Chondrocyte (in vitro differentiated cells): ENCODE results near the gene CDC42BPB. TPM values are rescaled to one million over a fixed set of nuclear protein-coding genes. Genes with fewer than 3 reads are reported as not detected.
A peak's percentile ranks its signal among the peaks of the same experiment; 100 is the strongest.

Experiments
- DNase-seq: peaks from one replicate; pipeline ENCODE4 v3.0.0; 2021; ENCODE audit warnings: mixed read lengths, low spot score
- H3K27ac Mint-ChIP-seq: one replicate; pipeline ENCODE4 v1.8.0; 2021; ENCODE audit warnings: mild to moderate bottlenecking, moderate library complexity, mixed read lengths; ENCODE audit not compliant: unreplicated experiment
- H3K27me3 Mint-ChIP-seq: 2 replicates; pipeline ENCODE4 v1.8.0; 2021; ENCODE audit warnings: low read depth, mixed read lengths
- H3K36me3 Mint-ChIP-seq: 2 replicates; pipeline ENCODE4 v1.8.0; 2021; ENCODE audit warnings: low read depth, mixed read lengths
- H3K4me1 Mint-ChIP-seq: 2 replicates; pipeline ENCODE4 v1.8.0; 2021; ENCODE audit warnings: low read depth, mild to moderate bottlenecking, mixed read lengths
- H3K4me3 Mint-ChIP-seq: one replicate; pipeline ENCODE4 v1.8.0; 2021; ENCODE audit warnings: mild to moderate bottlenecking, moderate library complexity, mixed read lengths; ENCODE audit not compliant: unreplicated experiment
- H3K9me3 Mint-ChIP-seq: 2 replicates; pipeline ENCODE4 v1.8.0; 2021; ENCODE audit warnings: low read depth, mixed read lengths
- CTCF ChIP-seq: fragments of 200-600 bp; sonication (generic); IDR thresholded peaks from 2 replicates; pipeline ENCODE4 v1.5.0; 2021; ENCODE audit warnings: antibody characterized with exemption, mild to moderate bottlenecking, moderate library complexity
- total RNA-seq: library from RNA; stranded (reverse); gene quantifications from 3 replicates; pipeline ENCODE4 v1.2.1, GENCODE V29; 2021

Gene CDC42BPB
- total RNA-seq, 1 donor from 2014 or later = 106 TPM

GRCh38 chr14:103043257-103044015 lies 13.9 kb downstream of the CDC42BPB start:
- H3K27ac Mint-ChIP-seq = no peak overlapping the region
- H3K36me3 Mint-ChIP-seq = peaks cover 8% of the 10 kb centered on the region
- DNase-seq = no peak
- H3K27me3 Mint-ChIP-seq = no peaks in the 10 kb centered on the region
- TF ChIP-seq CTCF = no peak
- H3K9me3 Mint-ChIP-seq = no peaks in the 10 kb centered on the region
- H3K4me3 Mint-ChIP-seq = no peak overlapping the region
- H3K4me1 Mint-ChIP-seq = peaks cover 22% of the 10 kb centered on the region

GRCh38 chr14:103041464-103041863 lies 15.9 kb downstream of the CDC42BPB start:
- no peak for TF ChIP-seq CTCF
- Mint-ChIP-seq H3K27ac (no peak overlapping the region), H3K4me1 (peaks cover 15% of the 10 kb centered on the region), H3K36me3 (peaks cover 8% of the 10 kb centered on the region), H3K27me3 (no peaks in the 10 kb centered on the region), H3K4me3 (no peak overlapping the region), H3K9me3 (no peaks in the 10 kb centered on the region)
- no peak for DNase-seq

GRCh38 chr14:103033681-103034096 lies 23.7 kb downstream of the CDC42BPB start:
- Mint-ChIP-seq H3K9me3 (no peaks in the 10 kb centered on the region), H3K27me3 (no peaks in the 10 kb centered on the region), H3K4me1 (peaks cover 16% of the 10 kb centered on the region), H3K36me3 (no peaks in the 10 kb centered on the region), H3K27ac (no peak overlapping the region), H3K4me3 (no peak overlapping the region)
- no peak for TF ChIP-seq CTCF
- no peak for DNase-seq

GRCh38 chr14:103031956-103032355 lies 25.4 kb downstream of the CDC42BPB start:
- Mint-ChIP-seq H3K4me3 (no peak overlapping the region), H3K4me1 (peaks cover 26% of the 10 kb centered on the region), H3K36me3 (no peaks in the 10 kb centered on the region), H3K9me3 (no peaks in the 10 kb centered on the region), H3K27me3 (no peaks in the 10 kb centered on the region), H3K27ac (peak overlapping the region; percentile 12)
- TF ChIP-seq CTCF = peak; percentile 46
- no peak for DNase-seq

GRCh38 chr14:103031566-103031911 lies 25.8 kb downstream of the CDC42BPB start:
- TF ChIP-seq CTCF = no peak
- H3K9me3 Mint-ChIP-seq = no peaks in the 10 kb centered on the region
- DNase-seq = no peak
- H3K4me3 Mint-ChIP-seq = no peak overlapping the region
- H3K4me1 Mint-ChIP-seq = peaks cover 29% of the 10 kb centered on the region
- no peaks in the 10 kb centered on the region for H3K27me3 Mint-ChIP-seq
- no peaks in the 10 kb centered on the region for H3K36me3 Mint-ChIP-seq
- H3K27ac Mint-ChIP-seq = peak overlapping the region; percentile 65
